ENCODE measurements around the gene MSX1.

DNA sequence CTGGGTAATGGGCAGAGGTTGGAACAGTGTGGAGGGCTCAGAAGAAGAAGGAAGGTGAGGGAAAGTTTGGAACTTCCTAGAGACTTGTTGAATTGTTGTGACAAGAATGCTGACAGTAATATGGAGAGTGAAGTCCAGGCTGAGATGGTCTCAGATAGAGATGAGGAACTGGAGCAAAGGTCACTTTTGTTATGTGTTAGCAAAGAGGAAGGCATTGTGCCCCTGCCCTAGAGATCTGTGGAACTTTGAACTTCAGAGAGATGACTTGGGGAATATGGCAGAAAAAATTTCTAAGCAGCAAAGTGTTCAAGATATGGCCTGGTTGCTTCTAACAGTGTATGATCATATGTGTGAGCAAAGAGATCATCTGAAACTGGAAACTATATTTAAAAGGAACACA lies 37.9 kb upstream of the MSX1 start:
- TF ChIP-seq, protein P1, sequence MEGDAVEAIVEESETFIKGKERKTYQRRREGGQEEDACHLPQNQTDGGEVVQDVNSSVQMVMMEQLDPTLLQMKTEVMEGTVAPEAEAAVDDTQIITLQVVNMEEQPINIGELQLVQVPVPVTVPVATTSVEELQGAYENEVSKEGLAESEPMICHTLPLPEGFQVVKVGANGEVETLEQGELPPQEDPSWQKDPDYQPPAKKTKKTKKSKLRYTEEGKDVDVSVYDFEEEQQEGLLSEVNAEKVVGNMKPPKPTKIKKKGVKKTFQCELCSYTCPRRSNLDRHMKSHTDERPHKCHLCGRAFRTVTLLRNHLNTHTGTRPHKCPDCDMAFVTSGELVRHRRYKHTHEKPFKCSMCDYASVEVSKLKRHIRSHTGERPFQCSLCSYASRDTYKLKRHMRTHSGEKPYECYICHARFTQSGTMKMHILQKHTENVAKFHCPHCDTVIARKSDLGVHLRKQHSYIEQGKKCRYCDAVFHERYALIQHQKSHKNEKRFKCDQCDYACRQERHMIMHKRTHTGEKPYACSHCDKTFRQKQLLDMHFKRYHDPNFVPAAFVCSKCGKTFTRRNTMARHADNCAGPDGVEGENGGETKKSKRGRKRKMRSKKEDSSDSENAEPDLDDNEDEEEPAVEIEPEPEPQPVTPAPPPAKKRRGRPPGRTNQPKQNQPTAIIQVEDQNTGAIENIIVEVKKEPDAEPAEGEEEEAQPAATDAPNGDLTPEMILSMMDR (conservative IDR thresholded peaks at IDR 0.05; ENCODE audit: low read length) = no peak
- no peak for TF ChIP-seq EZH2phosphoT487 (IDR thresholded peaks at IDR 0.05; ENCODE audit: borderline replicate concordance, low read depth, low read length)
